PC-9 (cell line): Measurements from ENCODE around the gene TSPAN31. TPM values are rescaled to one million over a fixed set of nuclear protein-coding genes. Genes with fewer than 3 reads are reported as not detected.

Experiments
- BruUV-seq: library from RNA; stranded (reverse); fragments of 400-500 nt; replicated peaks from 2 replicates; lab custom pipeline; 2021; lab: Mats Ljungman, UMichigan
- CTCF ChIA-PET: fragments of 300-600 bp; sonication (Branson Sonifier 250); formaldehyde crosslinking; loops from one replicate; lab custom pipeline; 2022; ENCODE audit warnings: antibody characterized with exemption; lab: Charles Lee
- POLR2A ChIA-PET: fragments of 300-600 bp; sonication (Branson Sonifier 250); formaldehyde crosslinking; loops from one replicate; lab custom pipeline; 2022; ENCODE audit warnings: antibody characterized with exemption; ENCODE audit not compliant: unreplicated experiment; lab: Charles Lee
- DNase-seq, 2 experiments: peaks; one replicate each; pipeline versions ENCODE4 v3.0.0 to v3.0.0-alpha.2; 2015 to 2022; ENCODE audit warnings: mixed read lengths in 1 of 2
- H2AFZ ChIP-seq: fragments of 200-600 bp; sonication (generic); 2 replicates; pipeline ENCODE4 v1.8.1; 2017; ENCODE audit warnings: antibody characterized with exemption
- H3F3A ChIP-seq: fragments of 200-600 bp; sonication (generic); 2 replicates; pipeline ENCODE4 v1.8.1; 2017; ENCODE audit warnings: antibody characterized with exemption, mild to moderate bottlenecking, low read depth; ENCODE audit not compliant: insufficient read depth
- H3K27ac ChIP-seq: fragments of 200-600 bp; sonication (generic); 2 replicates; pipeline ENCODE4 v1.6.1; 2016; ENCODE audit warnings: mixed run types
- H3K27me3 ChIP-seq: fragments of 200-600 bp; sonication (generic); 2 replicates; pipeline ENCODE4 v1.6.1; 2016; ENCODE audit warnings: low read depth, mixed run types; ENCODE audit not compliant: insufficient read depth
- H3K36me3 ChIP-seq: fragments of 200-600 bp; sonication (generic); 2 replicates; pipeline ENCODE4 v1.6.1; 2016; ENCODE audit warnings: low read depth, mixed run types
- H3K4me1 ChIP-seq: fragments of 200-600 bp; sonication (generic); replicated peaks from 2 replicates; pipeline ENCODE4 v1.6.1; 2016; ENCODE audit warnings: mixed run types; ENCODE audit not compliant: insufficient read depth
- H3K4me2 ChIP-seq: fragments of 200-600 bp; sonication (generic); 2 replicates; pipeline ENCODE4 v1.6.1; 2017; ENCODE audit warnings: mixed run types
- H3K4me3 ChIP-seq: fragments of 200-600 bp; sonication (generic); 2 replicates; pipeline ENCODE4 v1.6.1; 2016; ENCODE audit warnings: mixed run types
- H3K79me2 ChIP-seq: fragments of 200-600 bp; sonication (generic); 2 replicates; pipeline ENCODE4 v1.6.1; 2017; ENCODE audit warnings: low read depth, mixed run types
- H3K9me2 ChIP-seq: fragments of 200-600 bp; sonication (generic); 2 replicates; pipeline ENCODE4 v1.8.1; 2017; ENCODE audit warnings: mild to moderate bottlenecking; ENCODE audit not compliant: insufficient read depth
- H3K9me3 ChIP-seq: fragments of 200-600 bp; sonication (generic); 2 replicates; pipeline ENCODE4 v1.8.1; 2016; ENCODE audit warnings: low read depth; ENCODE audit not compliant: insufficient read depth
- H4K20me1 ChIP-seq: fragments of 200-600 bp; sonication (generic); 2 replicates; pipeline ENCODE4 v1.8.1; 2017; ENCODE audit not compliant: insufficient read depth
- EZH2 ChIP-seq: fragments of 200-600 bp; sonication (generic); IDR thresholded peaks from 2 replicates; pipeline ENCODE4 v1.8.0; 2017; ENCODE audit warnings: antibody characterized with exemption, low read depth
- intact Hi-C: fragments of 100-400 bp; cut with micrococcal nuclease; formaldehyde crosslinking; loops from one replicate; pipeline ENCODE4 v1.10.0; 2022; ENCODE audit not compliant: unreplicated experiment
- total RNA-seq: library from RNA; stranded (reverse); gene quantifications from 2 replicates; pipeline ENCODE4 v1.2.3, GENCODE V29; 2021
- TF ChIP-seq, protein P1 (sequence below): fragments of 200-600 bp; sonication (generic); conservative IDR thresholded peaks from 2 replicates; pipeline ENCODE4 v1.6.1; 2017; ENCODE audit warnings: mixed run types, antibody characterized with exemption, mild to moderate bottlenecking, moderate library complexity

The TSPAN31 gene
- total RNA-seq, 1 experiment from 2014 or later = 18.2 TPM

DNA sequence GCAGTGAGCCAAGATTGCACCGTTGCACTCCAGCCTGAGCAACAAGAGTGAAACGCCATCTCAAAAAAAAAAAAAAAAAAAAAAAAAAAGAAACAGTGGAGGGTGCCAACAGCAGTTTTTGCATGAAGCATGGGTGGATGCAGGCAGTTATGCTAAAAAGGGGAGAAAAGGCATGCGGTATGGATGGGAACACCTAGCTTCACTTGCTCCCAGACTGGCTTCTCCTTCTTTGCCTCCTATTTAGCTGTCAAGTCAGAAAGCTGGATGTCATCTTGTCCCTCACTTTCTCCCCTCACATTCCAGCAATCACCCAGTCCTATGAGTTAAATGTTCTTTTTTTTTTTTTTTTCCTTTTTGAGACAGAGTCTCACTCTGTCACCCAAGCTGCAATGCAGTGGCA lies 30.2 kb downstream of the TSPAN31 start:
- no peak overlapping the region for H3K27ac ChIP-seq
- TF ChIP-seq EZH2 = no peak
- TF ChIP-seq, protein P1, sequence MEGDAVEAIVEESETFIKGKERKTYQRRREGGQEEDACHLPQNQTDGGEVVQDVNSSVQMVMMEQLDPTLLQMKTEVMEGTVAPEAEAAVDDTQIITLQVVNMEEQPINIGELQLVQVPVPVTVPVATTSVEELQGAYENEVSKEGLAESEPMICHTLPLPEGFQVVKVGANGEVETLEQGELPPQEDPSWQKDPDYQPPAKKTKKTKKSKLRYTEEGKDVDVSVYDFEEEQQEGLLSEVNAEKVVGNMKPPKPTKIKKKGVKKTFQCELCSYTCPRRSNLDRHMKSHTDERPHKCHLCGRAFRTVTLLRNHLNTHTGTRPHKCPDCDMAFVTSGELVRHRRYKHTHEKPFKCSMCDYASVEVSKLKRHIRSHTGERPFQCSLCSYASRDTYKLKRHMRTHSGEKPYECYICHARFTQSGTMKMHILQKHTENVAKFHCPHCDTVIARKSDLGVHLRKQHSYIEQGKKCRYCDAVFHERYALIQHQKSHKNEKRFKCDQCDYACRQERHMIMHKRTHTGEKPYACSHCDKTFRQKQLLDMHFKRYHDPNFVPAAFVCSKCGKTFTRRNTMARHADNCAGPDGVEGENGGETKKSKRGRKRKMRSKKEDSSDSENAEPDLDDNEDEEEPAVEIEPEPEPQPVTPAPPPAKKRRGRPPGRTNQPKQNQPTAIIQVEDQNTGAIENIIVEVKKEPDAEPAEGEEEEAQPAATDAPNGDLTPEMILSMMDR = no peak
- peaks cover 8% of the 10 kb centered on the region; the same call in 1 of the 2 replicates for H3K4me1 ChIP-seq
- ChIA-PET POLR2A (no interaction called here), CTCF (interaction anchor here (0.5 to 0.7 kb wide), 2 partner anchors 93 to 317 kb away, joined by 3 to 4 read pairs; no protein-coding TSS in a partner anchor)
- no peak overlapping the region for H3K4me3 ChIP-seq
- no peaks in the 10 kb centered on the region for H3K9me2 ChIP-seq
- peaks cover 19% of the 10 kb centered on the region for H3K79me2 ChIP-seq
- no peak overlapping the region for H3K4me2 ChIP-seq
- no peak overlapping the region for H2AFZ ChIP-seq
- no peaks in the 10 kb centered on the region; the same call in 1 of the 2 replicates for H4K20me1 ChIP-seq
- intact Hi-C loops = no loop called here
- no peaks in the 10 kb centered on the region for H3K9me3 ChIP-seq
- peaks cover 3% of the 10 kb centered on the region; the same call in 1 of the 2 replicates for H3F3A ChIP-seq
- H3K27me3 ChIP-seq = no peaks in the 10 kb centered on the region
- no peaks in the 10 kb centered on the region for H3K36me3 ChIP-seq
- no peak for DNase-seq
- no TSS peak for BruUV-seq

DNA sequence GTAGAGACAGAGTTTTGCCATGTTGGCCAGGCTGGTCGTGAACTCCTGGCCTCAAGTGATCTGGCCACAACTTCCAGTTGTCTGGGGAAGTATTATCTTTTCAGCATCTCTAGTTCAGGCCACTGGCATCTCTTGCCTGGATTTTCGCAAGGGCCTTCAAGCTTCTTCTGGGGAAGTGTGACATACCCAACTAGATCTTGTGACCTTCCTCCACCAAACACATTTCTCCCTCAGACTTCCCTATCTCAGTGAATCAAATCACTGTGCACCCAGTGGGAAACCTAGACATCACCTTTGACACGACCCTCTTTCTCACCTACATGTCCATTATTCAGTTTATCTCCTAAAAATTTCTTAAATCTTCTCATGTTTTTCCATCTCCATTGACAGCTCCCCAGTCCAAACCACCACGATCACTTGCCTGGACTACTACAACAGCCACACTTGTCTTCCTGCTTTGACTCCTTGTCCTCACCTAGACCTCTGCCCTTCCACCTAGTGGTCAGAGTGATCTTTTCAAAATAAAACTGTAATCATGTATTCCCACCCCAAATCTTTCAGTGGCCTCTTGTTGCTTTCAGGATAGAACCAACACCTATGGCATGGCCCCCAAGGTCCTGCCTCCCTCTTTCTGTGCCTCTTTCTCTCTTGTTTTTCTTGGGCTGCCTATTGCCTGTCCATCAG lies 30.9 kb downstream of the TSPAN31 start:
- intact Hi-C loops = no loop called here
- no peak overlapping the region for H2AFZ ChIP-seq
- POLR2A ChIA-PET = interaction anchor here (0.5 kb wide), 1 partner anchor 41 kb away, joined by 4 read pairs; no protein-coding TSS in a partner anchor
- H3K4me3 ChIP-seq = no peak overlapping the region
- peaks cover 8% of the 10 kb centered on the region; the same call in 1 of the 2 replicates for H3K4me1 ChIP-seq
- no peaks in the 10 kb centered on the region for H3K9me2 ChIP-seq
- H3K9me3 ChIP-seq = no peaks in the 10 kb centered on the region
- H3K4me2 ChIP-seq = no peak overlapping the region
- DNase-seq = no peak
- H3K27ac ChIP-seq = no peak overlapping the region
- no peaks in the 10 kb centered on the region for H3K27me3 ChIP-seq
- no TSS peak for BruUV-seq
- no peaks in the 10 kb centered on the region for H3K36me3 ChIP-seq
- no peaks in the 10 kb centered on the region for H4K20me1 ChIP-seq
- peaks cover 15% of the 10 kb centered on the region for H3K79me2 ChIP-seq
- H3F3A ChIP-seq = peaks cover 3% of the 10 kb centered on the region; the same call in 1 of the 2 replicates
- TF ChIP-seq, protein P1 = no peak
- TF ChIP-seq EZH2 = no peak
- CTCF ChIA-PET = no interaction called here

DNA sequence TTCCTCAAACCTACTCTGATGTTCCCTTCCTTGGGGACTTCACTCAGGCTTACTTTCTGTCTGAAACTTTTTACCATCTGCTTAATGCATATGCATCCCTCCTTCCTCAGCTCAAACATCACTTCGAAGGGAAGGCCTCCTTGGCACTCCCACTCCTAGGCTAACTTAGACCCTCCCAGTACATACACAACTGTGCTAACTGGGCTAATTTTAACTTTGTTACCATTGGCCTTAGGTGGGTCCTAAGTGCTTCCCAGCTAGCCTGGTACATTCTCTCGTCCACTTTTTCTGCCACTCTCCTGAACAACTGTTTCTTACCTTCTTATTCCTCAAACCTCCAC lies 31.4 kb downstream of the TSPAN31 start:
- Histone ChIP-seq H3K4me2 (no peak overlapping the region), H3F3A (peaks cover 3% of the 10 kb centered on the region; the same call in 1 of the 2 replicates), H3K27ac (no peak overlapping the region), H3K79me2 (peaks cover 11% of the 10 kb centered on the region; the same call in 1 of the 2 replicates), H4K20me1 (no peaks in the 10 kb centered on the region), H2AFZ (no peak overlapping the region), H3K4me3 (no peak overlapping the region), H3K9me2 (no peaks in the 10 kb centered on the region), H3K9me3 (no peaks in the 10 kb centered on the region), H3K36me3 (no peaks in the 10 kb centered on the region), H3K4me1 (peaks cover 8% of the 10 kb centered on the region; the same call in 1 of the 2 replicates), H3K27me3 (no peaks in the 10 kb centered on the region)
- no TSS peak for BruUV-seq
- intact Hi-C loops = no loop called here
- ChIA-PET POLR2A (no interaction called here), CTCF (no interaction called here)
- DNase-seq = no peak
- TF ChIP-seq EZH2 = no peak
- TF ChIP-seq, protein P1 = no peak
